ENCODE data around the gene NDUFA8. TPM values are rescaled to one million over a fixed set of nuclear protein-coding genes. Genes with fewer than 3 reads are reported as not detected.

Gene NDUFA8
- total RNA-seq, 2 experiments from 2014 or later = 40.5 to 42.2 TPM

Small RNA genes within 50 kb of the gene (microRNA-seq; reads per million reads assigned to microRNA genes)
- gene MIR4478 = not detected

Other genes starting within 250 kb of the NDUFA8 start
- 1 to 10 TPM; 2.6 to 3.3 TPM for gene TTLL11, start 66.5 kb downstream of the NDUFA8 start, total RNA-seq
- gene MORN5, start 129 bp upstream of the NDUFA8 start, total RNA-seq = not detected
- gene LHX6, start 69.2 kb upstream of the NDUFA8 start, total RNA-seq = not detected
- gene RBM18, start 105.1 kb upstream of the NDUFA8 start, total RNA-seq = 10 to 100 TPM; 22.9 to 23.9 TPM
- 10 to 100 TPM; 38.6 to 39.1 TPM for gene MRRF, start 105.1 kb upstream of the NDUFA8 start, total RNA-seq
- under 1 TPM; 0.26 to 0.37 TPM for gene PTGS1, start 211.2 kb upstream of the NDUFA8 start, total RNA-seq

Measured in activated CD8-positive, alpha-beta T cell treated with anti-CD3 and anti-CD28 coated beads, Interleukin-2, amount 10 ng/mL, durations not matched to agents 7 days and 5 days (primary cell).